Measurements from ENCODE around the gene DBT. TPM values are rescaled to one million over a fixed set of nuclear protein-coding genes. Genes with fewer than 3 reads are reported as not detected.

Gene DBT
- total RNA-seq, 1 experiment from 2014 or later: 16.8 TPM

- POLR2A ChIA-PET (ENCODE audit: low non-redundant PET): no interaction called here
- TF ChIP-seq, protein P1, sequence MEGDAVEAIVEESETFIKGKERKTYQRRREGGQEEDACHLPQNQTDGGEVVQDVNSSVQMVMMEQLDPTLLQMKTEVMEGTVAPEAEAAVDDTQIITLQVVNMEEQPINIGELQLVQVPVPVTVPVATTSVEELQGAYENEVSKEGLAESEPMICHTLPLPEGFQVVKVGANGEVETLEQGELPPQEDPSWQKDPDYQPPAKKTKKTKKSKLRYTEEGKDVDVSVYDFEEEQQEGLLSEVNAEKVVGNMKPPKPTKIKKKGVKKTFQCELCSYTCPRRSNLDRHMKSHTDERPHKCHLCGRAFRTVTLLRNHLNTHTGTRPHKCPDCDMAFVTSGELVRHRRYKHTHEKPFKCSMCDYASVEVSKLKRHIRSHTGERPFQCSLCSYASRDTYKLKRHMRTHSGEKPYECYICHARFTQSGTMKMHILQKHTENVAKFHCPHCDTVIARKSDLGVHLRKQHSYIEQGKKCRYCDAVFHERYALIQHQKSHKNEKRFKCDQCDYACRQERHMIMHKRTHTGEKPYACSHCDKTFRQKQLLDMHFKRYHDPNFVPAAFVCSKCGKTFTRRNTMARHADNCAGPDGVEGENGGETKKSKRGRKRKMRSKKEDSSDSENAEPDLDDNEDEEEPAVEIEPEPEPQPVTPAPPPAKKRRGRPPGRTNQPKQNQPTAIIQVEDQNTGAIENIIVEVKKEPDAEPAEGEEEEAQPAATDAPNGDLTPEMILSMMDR (conservative IDR thresholded peaks at IDR 0.05; ENCODE audit: low read depth, low read length): no peak
- TF ChIP-seq EZH2 (IDR thresholded peaks at IDR 0.05; ENCODE audit: borderline replicate concordance, low read depth, low read length, poor library complexity, severe bottlenecking): no peak
- no peak for DNase-seq (ENCODE audit: low spot score)
- Histone ChIP-seq H3K4me3 (ENCODE audit: low read depth, low read length, poor library complexity, severe bottlenecking) (no peak overlapping the region), H3K9me3 (ENCODE audit: low read depth, low read length, poor library complexity, severe bottlenecking) (no peaks in the 10 kb centered on the region), H3K4me1 (ENCODE audit: insufficient read depth, low read length, poor library complexity, severe bottlenecking) (peaks cover 5% of the 10 kb centered on the region), H3K36me3 (ENCODE audit: insufficient read depth, low read length, poor library complexity, severe bottlenecking) (peaks cover 14% of the 10 kb centered on the region), H3K27ac (ENCODE audit: low read depth, low read length, poor library complexity, severe bottlenecking) (no peak overlapping the region), H3K27me3 (replicated peaks; ENCODE audit: insufficient read depth, low read depth, low read length, poor library complexity) (no peaks in the 10 kb centered on the region)
- BruUV-seq (replicated peaks): no TSS peak
- CTCF ChIA-PET: no interaction called here
- intact Hi-C loops (cut with micrococcal nuclease; ENCODE audit: unreplicated experiment): no loop called here
These were observed 9.0 kb downstream of the DBT start for GRCh38 chr1:100240631-100241030.

DNA sequence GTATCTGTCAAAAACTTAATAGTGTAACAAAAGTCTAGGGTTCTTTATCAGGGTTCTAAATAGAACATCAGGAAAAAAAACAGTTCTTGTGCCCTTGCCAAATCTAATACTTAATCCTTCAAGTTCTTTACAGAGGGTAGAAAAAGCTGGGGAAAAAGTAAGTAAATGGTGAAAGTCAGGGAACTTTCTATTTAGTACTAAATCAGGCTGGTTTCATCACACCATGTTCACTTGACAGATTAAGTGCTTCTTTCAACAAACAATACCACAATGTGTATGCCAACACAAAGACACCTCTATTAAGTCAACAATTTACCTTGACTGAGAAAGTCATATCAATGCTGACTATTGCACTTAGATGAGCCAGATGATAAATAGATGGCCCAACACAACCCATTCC lies 9.7 kb downstream of the DBT start:
- BruUV-seq (replicated peaks): no TSS peak
- Histone ChIP-seq H3K9me3 (ENCODE audit: low read depth, low read length, poor library complexity, severe bottlenecking) (no peaks in the 10 kb centered on the region), H3K4me1 (ENCODE audit: insufficient read depth, low read length, poor library complexity, severe bottlenecking) (peaks cover 5% of the 10 kb centered on the region), H3K4me3 (ENCODE audit: low read depth, low read length, poor library complexity, severe bottlenecking) (no peak overlapping the region), H3K27me3 (replicated peaks; ENCODE audit: insufficient read depth, low read depth, low read length, poor library complexity) (no peaks in the 10 kb centered on the region), H3K27ac (ENCODE audit: low read depth, low read length, poor library complexity, severe bottlenecking) (no peak overlapping the region), H3K36me3 (ENCODE audit: insufficient read depth, low read length, poor library complexity, severe bottlenecking) (peaks cover 21% of the 10 kb centered on the region)
- TF ChIP-seq, protein P1 (conservative IDR thresholded peaks at IDR 0.05; ENCODE audit: low read depth, low read length): no peak
- intact Hi-C loops (cut with micrococcal nuclease; ENCODE audit: unreplicated experiment): no loop called here
- POLR2A ChIA-PET (ENCODE audit: low non-redundant PET): no interaction called here
- CTCF ChIA-PET: no interaction called here
- DNase-seq (ENCODE audit: low spot score): no peak

DNA sequence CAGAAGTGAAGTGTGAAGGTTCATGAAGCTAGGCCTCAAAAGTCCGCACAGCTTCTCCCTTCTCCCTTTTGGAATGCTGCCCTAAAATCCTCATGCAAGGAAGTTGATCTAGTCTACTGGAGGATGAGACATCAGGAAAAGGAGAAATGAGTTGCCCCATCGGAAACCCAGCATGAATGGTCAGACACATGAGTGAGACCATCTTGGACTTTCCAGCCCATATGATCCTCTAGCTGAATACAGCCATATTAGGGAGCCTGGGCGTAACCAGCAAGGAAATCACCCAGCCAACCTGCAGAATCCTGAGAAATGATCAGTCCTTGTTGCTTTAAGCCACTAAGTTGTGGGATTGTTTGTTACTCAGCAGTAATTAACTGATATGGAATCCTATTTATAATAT lies 12.5 kb downstream of the DBT start:
- intact Hi-C loops (cut with micrococcal nuclease; ENCODE audit: unreplicated experiment): no loop called here
- Histone ChIP-seq H3K36me3 (ENCODE audit: insufficient read depth, low read length, poor library complexity, severe bottlenecking) (peaks cover 47% of the 10 kb centered on the region), H3K27me3 (replicated peaks; ENCODE audit: insufficient read depth, low read depth, low read length, poor library complexity) (no peaks in the 10 kb centered on the region), H3K4me3 (ENCODE audit: low read depth, low read length, poor library complexity, severe bottlenecking) (no peak overlapping the region), H3K4me1 (ENCODE audit: insufficient read depth, low read length, poor library complexity, severe bottlenecking) (no peaks in the 10 kb centered on the region), H3K27ac (ENCODE audit: low read depth, low read length, poor library complexity, severe bottlenecking) (no peak overlapping the region), H3K9me3 (ENCODE audit: low read depth, low read length, poor library complexity, severe bottlenecking) (no peaks in the 10 kb centered on the region)
- ChIA-PET POLR2A (ENCODE audit: low non-redundant PET) (no interaction called here), CTCF (no interaction called here)
- no peak for DNase-seq (ENCODE audit: low spot score)
- no TSS peak for BruUV-seq (replicated peaks)
- TF ChIP-seq EZH2 (IDR thresholded peaks at IDR 0.05; ENCODE audit: borderline replicate concordance, low read depth, low read length, poor library complexity, severe bottlenecking): no peak
- TF ChIP-seq, protein P1 (conservative IDR thresholded peaks at IDR 0.05; ENCODE audit: low read depth, low read length): no peak
